Measurements from ENCODE around the gene SLC16A6.

Gene SLC16A6

GRCh38 chr17:68293490-68294195, 2.7 kb upstream of the SLC16A6 start:
- no peak for TF ChIP-seq CTCF (IDR thresholded peaks at IDR 0.05; ENCODE audit: low read depth, low read length)
- no peak for DNase-seq (ENCODE audit: extremely low read depth, low read depth)

- TF ChIP-seq CTCF (IDR thresholded peaks at IDR 0.05; ENCODE audit: low read depth, low read length) = no peak
- DNase-seq (ENCODE audit: extremely low read depth, low read depth) = no peak
Observed at GRCh38 chr17:68292689-68293040, 1.7 kb upstream of the SLC16A6 start.

- no peak; the same call in 1 of the 2 replicates for TF ChIP-seq CTCF (IDR thresholded peaks at IDR 0.05; ENCODE audit: low read depth, low read length)
- DNase-seq (ENCODE audit: extremely low read depth, low read depth) = no peak
Observed at GRCh38 chr17:68291836-68292688, 1.1 kb upstream of the SLC16A6 start.

GRCh38 chr17:68290268-68290954, 516 bp downstream of the SLC16A6 start:
- no peak for DNase-seq (ENCODE audit: extremely low read depth, low read depth)
- TF ChIP-seq CTCF (IDR thresholded peaks at IDR 0.05; ENCODE audit: low read depth, low read length) = no peak

- no peak for DNase-seq (ENCODE audit: extremely low read depth, low read depth)
- no peak for TF ChIP-seq CTCF (IDR thresholded peaks at IDR 0.05; ENCODE audit: low read depth, low read length)
Observed at GRCh38 chr17:68289936-68290267, 1.0 kb downstream of the SLC16A6 start.

GRCh38 chr17:68289473-68289872, 1.5 kb downstream of the SLC16A6 start:
- no peak for DNase-seq (ENCODE audit: extremely low read depth, low read depth)
- no peak for TF ChIP-seq CTCF (IDR thresholded peaks at IDR 0.05; ENCODE audit: low read depth, low read length)

GRCh38 chr17:68288804-68289203, 2.1 kb downstream of the SLC16A6 start:
- no peak for DNase-seq (ENCODE audit: extremely low read depth, low read depth)
- TF ChIP-seq CTCF (IDR thresholded peaks at IDR 0.05; ENCODE audit: low read depth, low read length) = no peak

Measured in AG09319 (cell line).